ENCODE data around the gene IFI44.

Gene IFI44

GRCh38 chr1:78633209-78633608, 16.4 kb upstream of the IFI44 start:
- Histone ChIP-seq H3K27ac (ENCODE audit: low read length) (no peak overlapping the region), H3K9me3 (ENCODE audit: insufficient read depth, low read length) (no peaks in the 10 kb centered on the region), H2AFZ (ENCODE audit: low read depth, low read length) (no peak overlapping the region), H3K27me3 (ENCODE audit: low read depth, low read length) (no peaks in the 10 kb centered on the region), H3K4me2 (ENCODE audit: low read length) (no peak overlapping the region), H3K36me3 (replicated peaks; ENCODE audit: low read depth, low read length) (no peaks in the 10 kb centered on the region), H4K20me1 (ENCODE audit: insufficient read depth, low read length) (no peaks in the 10 kb centered on the region), H3K4me1 (ENCODE audit: low read length) (no peaks in the 10 kb centered on the region), H3K4me3 (ENCODE audit: low read length) (no peak overlapping the region), H3K79me2 (ENCODE audit: low read length) (no peaks in the 10 kb centered on the region), H3K9ac (ENCODE audit: low read length) (no peak overlapping the region)
- TF ChIP-seq CTCF (IDR thresholded peaks at IDR 0.05; ENCODE audit: low read depth, low read length) = no peak
- no peak for TF ChIP-seq EZH2phosphoT487 (IDR thresholded peaks at IDR 0.05; ENCODE audit: low read depth)

- Histone ChIP-seq H3K79me2 (ENCODE audit: low read length) (no peaks in the 10 kb centered on the region), H3K9me3 (ENCODE audit: insufficient read depth, low read length) (0 out of 2 replicates have a peak, but pooled peaks cover 4% of the 10 kb centered on the region), H3K4me1 (ENCODE audit: low read length) (peaks cover 23% of the 10 kb centered on the region), H3K4me2 (ENCODE audit: low read length) (0 out of 2 replicates have a peak overlapping the region, but pooled peaks have one; percentile 3), H3K36me3 (replicated peaks; ENCODE audit: low read depth, low read length) (no peaks in the 10 kb centered on the region), H3K27me3 (ENCODE audit: low read depth, low read length) (no peaks in the 10 kb centered on the region), H3K4me3 (ENCODE audit: low read length) (no peak overlapping the region), H3K27ac (ENCODE audit: low read length) (no peak overlapping the region), H3K9ac (ENCODE audit: low read length) (no peak overlapping the region), H2AFZ (ENCODE audit: low read depth, low read length) (no peak overlapping the region), H4K20me1 (ENCODE audit: insufficient read depth, low read length) (no peaks in the 10 kb centered on the region)
- no peak for TF ChIP-seq CTCF (IDR thresholded peaks at IDR 0.05; ENCODE audit: low read depth, low read length)
- TF ChIP-seq EZH2phosphoT487 (IDR thresholded peaks at IDR 0.05; ENCODE audit: low read depth) = no peak
These were observed 9.2 kb upstream of the IFI44 start for GRCh38 chr1:78640462-78640861.

GRCh38 chr1:78641558-78641957, 8.1 kb upstream of the IFI44 start:
- Histone ChIP-seq H3K36me3 (replicated peaks; ENCODE audit: low read depth, low read length) (no peaks in the 10 kb centered on the region), H4K20me1 (ENCODE audit: insufficient read depth, low read length) (no peaks in the 10 kb centered on the region), H2AFZ (ENCODE audit: low read depth, low read length) (no peak overlapping the region), H3K27me3 (ENCODE audit: low read depth, low read length) (no peaks in the 10 kb centered on the region), H3K4me2 (ENCODE audit: low read length) (peak overlapping the region; percentile 51), H3K4me3 (ENCODE audit: low read length) (no peak overlapping the region; the same call in 1 of the 2 replicates), H3K9ac (ENCODE audit: low read length) (no peak overlapping the region), H3K79me2 (ENCODE audit: low read length) (no peaks in the 10 kb centered on the region), H3K27ac (ENCODE audit: low read length) (peak overlapping the region; percentile 21; the same call in 1 of the 2 replicates), H3K9me3 (ENCODE audit: insufficient read depth, low read length) (0 out of 2 replicates have a peak, but pooled peaks cover 4% of the 10 kb centered on the region), H3K4me1 (ENCODE audit: low read length) (peaks cover 23% of the 10 kb centered on the region)
- TF ChIP-seq EZH2phosphoT487 (IDR thresholded peaks at IDR 0.05; ENCODE audit: low read depth) = no peak
- TF ChIP-seq CTCF (IDR thresholded peaks at IDR 0.05; ENCODE audit: low read depth, low read length) = no peak

- H4K20me1 ChIP-seq (ENCODE audit: insufficient read depth, low read length) = no peaks in the 10 kb centered on the region
- H3K4me3 ChIP-seq (ENCODE audit: low read length) = no peak overlapping the region
- no peaks in the 10 kb centered on the region for H3K36me3 ChIP-seq (replicated peaks; ENCODE audit: low read depth, low read length)
- H3K79me2 ChIP-seq (ENCODE audit: low read length) = no peaks in the 10 kb centered on the region
- TF ChIP-seq EZH2phosphoT487 (IDR thresholded peaks at IDR 0.05; ENCODE audit: low read depth) (no peak), CTCF (IDR thresholded peaks at IDR 0.05; ENCODE audit: low read depth, low read length) (no peak)
- H3K4me1 ChIP-seq (ENCODE audit: low read length) = peaks cover 14% of the 10 kb centered on the region
- no peak overlapping the region for H3K27ac ChIP-seq (ENCODE audit: low read length)
- no peak overlapping the region for H3K9ac ChIP-seq (ENCODE audit: low read length)
- H2AFZ ChIP-seq (ENCODE audit: low read depth, low read length) = no peak overlapping the region
- no peaks in the 10 kb centered on the region for H3K27me3 ChIP-seq (ENCODE audit: low read depth, low read length)
- no peak overlapping the region for H3K4me2 ChIP-seq (ENCODE audit: low read length)
- H3K9me3 ChIP-seq (ENCODE audit: insufficient read depth, low read length) = 0 out of 2 replicates have a peak, but pooled peaks cover 4% of the 10 kb centered on the region
These were observed 3.9 kb upstream of the IFI44 start for GRCh38 chr1:78645723-78646122.

All from OCI-LY3 (cell line).